Thyroid gland (tissue), 4 donors: ENCODE measurements around the gene TUBE1. TPM values are rescaled to one million over a fixed set of nuclear protein-coding genes. Genes with fewer than 3 reads are reported as not detected.

ENCODE experiments used
- DNase-seq, 2 donors: peaks; one replicate each; pipeline ENCODE4 v3.0.0-alpha.2; 2019
- H3K27ac ChIP-seq, 3 donors: fragments of 200-600 bp; sonication (generic); 1 replicate in 2 of 3; 2 replicates in 1 of 3; pipeline ENCODE4 v1.5.1; 2016 to 2019; ENCODE audit warnings: mild to moderate bottlenecking in 1 of 3, moderate library complexity in 1 of 3
- H3K27me3 ChIP-seq: fragments of 200-600 bp; sonication (generic); one replicate; pipeline ENCODE4 v1.5.1; 2019
- H3K36me3 ChIP-seq, 2 donors: fragments of 200-600 bp; sonication (generic); one replicate each; pipeline ENCODE4 v1.5.1; 2016 to 2019
- H3K4me1 ChIP-seq, 2 donors: fragments of 200-600 bp; sonication (generic); one replicate each; pipeline ENCODE4 v1.5.1; 2017 to 2019
- H3K4me3 ChIP-seq, 3 donors: fragments of 200-600 bp; sonication (generic); replicated peaks in 1 of 3; 1 replicate in 2 of 3; 2 replicates in 1 of 3; pipeline ENCODE4 v1.5.1; 2016; ENCODE audit warnings: mild to moderate bottlenecking in 1 of 3
- H3K9me3 ChIP-seq: fragments of 200-600 bp; sonication (generic); one replicate; pipeline ENCODE4 v1.5.1; 2017
- CTCF ChIP-seq, 6 experiments: fragments of 200-600 bp in 3 of 6; fragments of 450-650 bp in 3 of 6; sonication (generic) in 3 of 6; IDR thresholded peaks; one replicate each; pipeline ENCODE4 v1.5.1; 2016 to 2019; ENCODE audit warnings: antibody characterized with exemption in 6 of 6, mild to moderate bottlenecking in 2 of 6, inconsistent platforms in 1 of 6, moderate library complexity in 1 of 6
- POLR2A ChIP-seq, 2 donors: fragments of 450-650 bp; IDR thresholded peaks; one replicate each; pipeline ENCODE4 v1.6.1; 2017; ENCODE audit warnings: antibody characterized with exemption in 2 of 2, mild to moderate bottlenecking in 2 of 2, moderate library complexity in 1 of 2
- WGBS, 2 donors: methylation state at CpG; one replicate each; pipeline ENCODE4 v1.1.5; 2017; 5-methylcytosine and 5-hydroxymethylcytosine counted together
- intact Hi-C: fragments of 100-400 bp; cut with DNase I; formaldehyde crosslinking; loops from one replicate; pipeline ENCODE4 v1.15.1; 2023
- total RNA-seq, 4 donors: library from RNA; depleted of rRNA; stranded (reverse); fragments of >200 nt; gene quantifications; one replicate each; pipeline ENCODE4 v1.2.3, GENCODE V29; 2016

TUBE1 gene
- total RNA-seq, 4 donors from 2014 or later: 28.8 to 56.4 (median 38.8) TPM

GRCh38 chr6:112065426-112065986, 21.8 kb downstream of the TUBE1 start:
- H3K27ac ChIP-seq: no peak overlapping the region
- no peak for DNase-seq
- no peaks in the 10 kb centered on the region for H3K27me3 ChIP-seq
- H3K4me3 ChIP-seq: no peak overlapping the region
- TF ChIP-seq CTCF (IDR thresholded peaks at IDR 0.05): no peak
- TF ChIP-seq POLR2A (IDR thresholded peaks at IDR 0.05): no peak
- WGBS, 2 donors: 63 to 82% methylated on average over 6 of the region's 6 CpGs
- no peaks in the 10 kb centered on the region for H3K9me3 ChIP-seq
- H3K36me3 ChIP-seq: peaks cover 0 to 5% of the 10 kb centered on the region in 2 donors
- H3K4me1 ChIP-seq: no peaks in the 10 kb centered on the region
- intact Hi-C loops: no loop called here

GRCh38 chr6:112062966-112063365, 24.3 kb downstream of the TUBE1 start:
- Histone ChIP-seq H3K27ac (no peak overlapping the region), H3K27me3 (no peaks in the 10 kb centered on the region), H3K4me3 (no peak overlapping the region), H3K36me3 (no peaks in the 10 kb centered on the region), H3K4me1 (no peaks in the 10 kb centered on the region), H3K9me3 (no peaks in the 10 kb centered on the region)
- 85 to 91% methylated on average over 3 of the region's 3 CpGs for WGBS, 2 donors
- intact Hi-C loops: no loop called here
- no peak for TF ChIP-seq POLR2A (IDR thresholded peaks at IDR 0.05)
- TF ChIP-seq CTCF (IDR thresholded peaks at IDR 0.05): no peak
- no peak for DNase-seq

GRCh38 chr6:112061605-112062004, 25.7 kb downstream of the TUBE1 start:
- no peak overlapping the region for H3K27ac ChIP-seq
- H3K4me3 ChIP-seq: no peak overlapping the region
- TF ChIP-seq CTCF (IDR thresholded peaks at IDR 0.05): no peak
- no peak for TF ChIP-seq POLR2A (IDR thresholded peaks at IDR 0.05)

GRCh38 chr6:112058243-112059032, 28.8 kb downstream of the TUBE1 start:
- intact Hi-C loops: no loop called here
- Histone ChIP-seq H3K4me3 (no peak overlapping the region), H3K36me3 (no peaks in the 10 kb centered on the region), H3K9me3 (no peaks in the 10 kb centered on the region), H3K27ac (no peak overlapping the region), H3K4me1 (no peaks in the 10 kb centered on the region), H3K27me3 (no peaks in the 10 kb centered on the region)
- no peak for DNase-seq
- 73 to 80% methylated on average over 4 of the region's 4 CpGs for WGBS, 2 donors
- TF ChIP-seq POLR2A (IDR thresholded peaks at IDR 0.05) (no peak), CTCF (IDR thresholded peaks at IDR 0.05) (no peak)

More at GRCh38 chr6:112061605-112062004, 25.7 kb downstream of the TUBE1 start:
- intact Hi-C loops: no loop called here
- no peaks in the 10 kb centered on the region for H3K36me3 ChIP-seq
- H3K27me3 ChIP-seq: no peaks in the 10 kb centered on the region
- no peaks in the 10 kb centered on the region for H3K9me3 ChIP-seq
- 93 to 98% methylated on average over 4 of the region's 4 CpGs for WGBS, 2 donors
- no peak for DNase-seq
- H3K4me1 ChIP-seq: no peaks in the 10 kb centered on the region

- WGBS, 2 donors: 75 to 86% methylated on average over 10 of the region's 10 CpGs
- no peak for DNase-seq
- intact Hi-C loops: no loop called here
- TF ChIP-seq CTCF (IDR thresholded peaks at IDR 0.05) (no peak), POLR2A (IDR thresholded peaks at IDR 0.05) (no peak)
- H3K27me3 ChIP-seq: no peaks in the 10 kb centered on the region
- H3K4me3 ChIP-seq: no peak overlapping the region
- no peaks in the 10 kb centered on the region for H3K9me3 ChIP-seq
- no peak overlapping the region for H3K27ac ChIP-seq
- no peaks in the 10 kb centered on the region for H3K36me3 ChIP-seq
- no peaks in the 10 kb centered on the region for H3K4me1 ChIP-seq
Measured at GRCh38 chr6:112054555-112055190, 32.6 kb downstream of the TUBE1 start.
